ENCODE measurements around the gene SMIM15.

SMIM15 gene

GRCh38 chr5:61137835-61138234, 24.4 kb downstream of the SMIM15 start:
- WGBS, result 94% methylated on average over 1 of the region's 1 CpG
- Histone ChIP-seq H3K23ac (ENCODE audit: low read length in 2 of 2) (no peak overlapping the region), H3K4ac (ENCODE audit: low read depth in 1 of 2, low read length in 2 of 2) (no peak overlapping the region), H3K4me3 (ENCODE audit: insufficient read depth in 1 of 2, low read depth in 1 of 2, low read length in 2 of 2) (no peak overlapping the region), H2BK120ac (ENCODE audit: low read depth, low read length) (no peak overlapping the region), H4K8ac (ENCODE audit: low read length) (no peak overlapping the region), H2BK12ac (ENCODE audit: low read length in 2 of 2) (no peak overlapping the region), H2AFZ (ENCODE audit: low read depth, low read length) (no peak overlapping the region), H3K27ac (ENCODE audit: low read length, poor library complexity, severe bottlenecking) (no peak overlapping the region), H3K4me1 (ENCODE audit: control insufficient read depth, insufficient read depth, low read depth, low read length) (no peaks in the 10 kb centered on the region), H3K9me3 (ENCODE audit: control insufficient read depth, low read length) (no peaks in the 10 kb centered on the region), H2BK5ac (ENCODE audit: low read depth, low read length, poor library complexity, severe bottlenecking) (no peak overlapping the region), H2BK15ac (ENCODE audit: low read depth, poor library complexity, severe bottlenecking) (no peak overlapping the region), H2AK5ac (ENCODE audit: low read length, severe bottlenecking) (no peak overlapping the region), H4K91ac (ENCODE audit: low read length) (no peak overlapping the region), H3K4me2 (ENCODE audit: low read length, poor library complexity, severe bottlenecking) (no peak overlapping the region), H3K18ac (ENCODE audit: low read depth in 1 of 2, low read length in 2 of 2) (no peak overlapping the region), H3K36me3 (ENCODE audit: control insufficient read depth in 1 of 2, insufficient read depth in 2 of 2, low read depth in 1 of 2, low read length in 2 of 2) (no peaks in the 10 kb centered on the region), H3K79me1 (replicated peaks; ENCODE audit: low read length, poor library complexity, severe bottlenecking) (peaks cover 2% of the 10 kb centered on the region), H3K14ac (ENCODE audit: low read length in 2 of 2) (no peak overlapping the region), H3K9ac (ENCODE audit: low read length) (no peak overlapping the region), H3K27me3 (ENCODE audit: control insufficient read depth in 1 of 2, insufficient read depth in 1 of 2, low read length in 2 of 2) (no peaks in the 10 kb centered on the region)
- no peak for DNase-seq

DNA sequence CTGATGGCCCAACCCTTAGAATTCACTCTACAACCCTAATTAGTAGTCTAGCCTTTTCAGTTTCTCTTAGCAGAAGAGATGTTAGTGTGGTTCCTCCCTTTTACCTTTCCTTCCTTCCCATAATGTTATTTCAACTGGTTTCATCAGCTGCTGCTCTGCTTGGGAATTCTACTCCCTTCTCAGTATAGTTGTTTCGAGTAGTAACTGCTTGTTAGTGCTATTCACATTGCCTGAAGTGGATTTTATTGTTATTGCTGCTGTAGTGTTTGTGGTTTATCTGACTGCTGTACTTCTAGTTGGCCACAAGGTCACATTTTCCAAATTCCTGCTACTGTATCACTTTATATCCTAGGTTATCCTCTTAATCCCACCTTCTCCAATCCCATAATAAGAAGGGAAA, 29.7 kb downstream of the SMIM15 start:
- Histone ChIP-seq H2BK5ac (ENCODE audit: low read depth, low read length, poor library complexity, severe bottlenecking) (no peak overlapping the region), H4K91ac (ENCODE audit: low read length) (no peak overlapping the region)

GRCh38 chr5:61130289-61130688, 32.0 kb downstream of the SMIM15 start:
- Histone ChIP-seq H3K18ac (ENCODE audit: low read depth in 1 of 2, low read length in 2 of 2) (no peak overlapping the region), H3K14ac (ENCODE audit: low read length in 2 of 2) (no peak overlapping the region), H3K4me1 (ENCODE audit: control insufficient read depth, insufficient read depth, low read depth, low read length) (no peaks in the 10 kb centered on the region), H2AK5ac (ENCODE audit: low read length, severe bottlenecking) (no peak overlapping the region), H2BK120ac (ENCODE audit: low read depth, low read length) (no peak overlapping the region), H2AFZ (ENCODE audit: low read depth, low read length) (no peak overlapping the region), H4K91ac (ENCODE audit: low read length) (no peak overlapping the region), H2BK5ac (ENCODE audit: low read depth, low read length, poor library complexity, severe bottlenecking) (no peak overlapping the region), H3K4me2 (ENCODE audit: low read length, poor library complexity, severe bottlenecking) (no peak overlapping the region), H3K23ac (ENCODE audit: low read length in 2 of 2) (no peak overlapping the region), H3K27ac (ENCODE audit: low read length, poor library complexity, severe bottlenecking) (no peak overlapping the region), H3K9ac (ENCODE audit: low read length) (no peak overlapping the region), H4K8ac (ENCODE audit: low read length) (no peak overlapping the region), H2BK15ac (ENCODE audit: low read depth, poor library complexity, severe bottlenecking) (no peak overlapping the region), H3K9me3 (ENCODE audit: control insufficient read depth, low read length) (no peaks in the 10 kb centered on the region), H3K79me1 (replicated peaks; ENCODE audit: low read length, poor library complexity, severe bottlenecking) (no peaks in the 10 kb centered on the region), H3K27me3 (ENCODE audit: control insufficient read depth in 1 of 2, insufficient read depth in 1 of 2, low read length in 2 of 2) (no peaks in the 10 kb centered on the region), H3K4ac (ENCODE audit: low read depth in 1 of 2, low read length in 2 of 2) (no peak overlapping the region), H2BK12ac (ENCODE audit: low read length in 2 of 2) (no peak overlapping the region), H3K4me3 (ENCODE audit: insufficient read depth in 1 of 2, low read depth in 1 of 2, low read length in 2 of 2) (no peak overlapping the region), H3K36me3 (ENCODE audit: control insufficient read depth in 1 of 2, insufficient read depth in 2 of 2, low read depth in 1 of 2, low read length in 2 of 2) (no peaks in the 10 kb centered on the region)
- no peak for DNase-seq
- 97% methylated on average over 2 of the region's 2 CpGs for WGBS

More for the DNA sequence above, 29.7 kb downstream of the SMIM15 start:
- no peak overlapping the region for H2BK120ac ChIP-seq (ENCODE audit: low read depth, low read length)
- H3K27ac ChIP-seq (ENCODE audit: low read length, poor library complexity, severe bottlenecking), result no peak overlapping the region
- no peak overlapping the region for H4K8ac ChIP-seq (ENCODE audit: low read length)
- H3K23ac ChIP-seq (ENCODE audit: low read length in 2 of 2), result no peak overlapping the region
- H3K14ac ChIP-seq (ENCODE audit: low read length in 2 of 2), result no peak overlapping the region
- no peaks in the 10 kb centered on the region for H3K79me1 ChIP-seq (replicated peaks; ENCODE audit: low read length, poor library complexity, severe bottlenecking)
- H3K9ac ChIP-seq (ENCODE audit: low read length), result no peak overlapping the region
- no peak overlapping the region for H3K18ac ChIP-seq (ENCODE audit: low read depth in 1 of 2, low read length in 2 of 2)
- no peaks in the 10 kb centered on the region for H3K27me3 ChIP-seq (ENCODE audit: control insufficient read depth in 1 of 2, insufficient read depth in 1 of 2, low read length in 2 of 2)
- no peak overlapping the region for H2BK12ac ChIP-seq (ENCODE audit: low read length in 2 of 2)
- H3K36me3 ChIP-seq (ENCODE audit: control insufficient read depth in 1 of 2, insufficient read depth in 2 of 2, low read depth in 1 of 2, low read length in 2 of 2), result no peaks in the 10 kb centered on the region
- no peak overlapping the region for H2AFZ ChIP-seq (ENCODE audit: low read depth, low read length)
- H3K4me2 ChIP-seq (ENCODE audit: low read length, poor library complexity, severe bottlenecking), result no peak overlapping the region
- peak; percentile 39 for DNase-seq
- H3K4me1 ChIP-seq (ENCODE audit: control insufficient read depth, insufficient read depth, low read depth, low read length), result no peaks in the 10 kb centered on the region
- WGBS, result 67% methylated on average over 1 of the region's 1 CpG
- no peak overlapping the region for H2BK15ac ChIP-seq (ENCODE audit: low read depth, poor library complexity, severe bottlenecking)
- no peaks in the 10 kb centered on the region for H3K9me3 ChIP-seq (ENCODE audit: control insufficient read depth, low read length)
- no peak overlapping the region for H3K4ac ChIP-seq (ENCODE audit: low read depth in 1 of 2, low read length in 2 of 2)
- H3K4me3 ChIP-seq (ENCODE audit: insufficient read depth in 1 of 2, low read depth in 1 of 2, low read length in 2 of 2), result no peak overlapping the region
- no peak overlapping the region for H2AK5ac ChIP-seq (ENCODE audit: low read length, severe bottlenecking)

GRCh38 chr5:61123145-61123544, 39.1 kb downstream of the SMIM15 start:
- Histone ChIP-seq H3K27ac (ENCODE audit: low read length, poor library complexity, severe bottlenecking) (no peak overlapping the region), H3K36me3 (ENCODE audit: control insufficient read depth in 1 of 2, insufficient read depth in 2 of 2, low read depth in 1 of 2, low read length in 2 of 2) (no peaks in the 10 kb centered on the region), H3K79me1 (replicated peaks; ENCODE audit: low read length, poor library complexity, severe bottlenecking) (peaks cover 1% of the 10 kb centered on the region), H4K91ac (ENCODE audit: low read length) (no peak overlapping the region), H2BK15ac (ENCODE audit: low read depth, poor library complexity, severe bottlenecking) (no peak overlapping the region), H3K4ac (ENCODE audit: low read depth in 1 of 2, low read length in 2 of 2) (no peak overlapping the region), H2BK5ac (ENCODE audit: low read depth, low read length, poor library complexity, severe bottlenecking) (no peak overlapping the region), H3K14ac (ENCODE audit: low read length in 2 of 2) (no peak overlapping the region), H3K4me2 (ENCODE audit: low read length, poor library complexity, severe bottlenecking) (no peak overlapping the region), H2BK12ac (ENCODE audit: low read length in 2 of 2) (no peak overlapping the region), H3K23ac (ENCODE audit: low read length in 2 of 2) (no peak overlapping the region), H2AFZ (ENCODE audit: low read depth, low read length) (no peak overlapping the region), H4K8ac (ENCODE audit: low read length) (no peak overlapping the region), H2BK120ac (ENCODE audit: low read depth, low read length) (no peak overlapping the region), H3K18ac (ENCODE audit: low read depth in 1 of 2, low read length in 2 of 2) (no peak overlapping the region), H3K4me3 (ENCODE audit: insufficient read depth in 1 of 2, low read depth in 1 of 2, low read length in 2 of 2) (no peak overlapping the region), H3K9ac (ENCODE audit: low read length) (no peak overlapping the region), H3K9me3 (ENCODE audit: control insufficient read depth, low read length) (no peaks in the 10 kb centered on the region), H3K4me1 (ENCODE audit: control insufficient read depth, insufficient read depth, low read depth, low read length) (no peaks in the 10 kb centered on the region), H3K27me3 (ENCODE audit: control insufficient read depth in 1 of 2, insufficient read depth in 1 of 2, low read length in 2 of 2) (no peaks in the 10 kb centered on the region), H2AK5ac (ENCODE audit: low read length, severe bottlenecking) (no peak overlapping the region)
- 83% methylated on average over 4 of the region's 4 CpGs for WGBS
- no peak for DNase-seq
